Lung microvascular endothelial cell (primary cell): ENCODE results near the gene FXYD2. TPM values are rescaled to one million over a fixed set of nuclear protein-coding genes. Genes with fewer than 3 reads are reported as not detected.
A peak's percentile ranks its signal among the peaks of the same experiment; 100 is the strongest.

Experiments
- DNase-seq, 2 donors: peaks; one replicate each; pipeline versions ENCODE4 v3.0.0 to v3.0.0-alpha.2; 2010; ENCODE audit warnings: low read depth in 2 of 2
- total RNA-seq: library from RNA; depleted of rRNA; stranded (reverse); fragments of >200 nt; gene quantifications from 2 replicates; pipeline ENCODE4 v1.2.1, GENCODE V29; 2014

The FXYD2 gene
- total RNA-seq, 1 donor from 2014 or later = 1.8 TPM

- no peak for DNase-seq
Observed at GRCh38 chr11:117836077-117836960, 11.8 kb upstream of the FXYD2 start.

GRCh38 chr11:117835576-117835975 lies 11.0 kb upstream of the FXYD2 start:
- no peak for DNase-seq

- DNase-seq = no peak
Observed at GRCh38 chr11:117834838-117835443, 10.4 kb upstream of the FXYD2 start.

GRCh38 chr11:117834068-117834810 lies 9.7 kb upstream of the FXYD2 start:
- no peak for DNase-seq

- no peak for DNase-seq
Observed at GRCh38 chr11:117833401-117833891, 8.9 kb upstream of the FXYD2 start.

GRCh38 chr11:117832511-117832910 lies 8.0 kb upstream of the FXYD2 start:
- DNase-seq = no peak

GRCh38 chr11:117831661-117832415 lies 7.3 kb upstream of the FXYD2 start:
- DNase-seq = no peak

GRCh38 chr11:117830674-117831351 lies 6.3 kb upstream of the FXYD2 start:
- no peak for DNase-seq

GRCh38 chr11:117830072-117830471 lies 5.5 kb upstream of the FXYD2 start:
- DNase-seq = no peak

GRCh38 chr11:117829369-117829725 lies 4.8 kb upstream of the FXYD2 start:
- DNase-seq = no peak

GRCh38 chr11:117828611-117829368 lies 4.2 kb upstream of the FXYD2 start:
- DNase-seq = peak in 1 of 2 donors; percentile 73

- DNase-seq = no peak
Observed at GRCh38 chr11:117827521-117828511, 3.3 kb upstream of the FXYD2 start.

- no peak for DNase-seq
Observed at GRCh38 chr11:117826832-117827231, 2.3 kb upstream of the FXYD2 start.

GRCh38 chr11:117826190-117826570 lies 1.6 kb upstream of the FXYD2 start:
- DNase-seq = no peak

- no peak for DNase-seq
Observed at GRCh38 chr11:117825538-117826189, 1.1 kb upstream of the FXYD2 start.

GRCh38 chr11:117823946-117824420 lies 561 bp downstream of the FXYD2 start:
- DNase-seq = peak; percentile 52 to 87

- peak; percentile 30 to 37 for DNase-seq
Observed at GRCh38 chr11:117823294-117823945, 1.1 kb downstream of the FXYD2 start.
